GM19324 (cell line): ENCODE measurements around the gene P4HA1.
"Not testable (repeated sequence)": the region's sequence is repeated elsewhere in the genome, so short reads cannot be mapped to it uniquely, and the experiment has no call there.

Experiments used
- ATAC-seq: cut with Tn5 transposase; IDR thresholded peaks from one replicate; pipeline ENCODE4 v1.9.1; 2021; ENCODE audit warnings: mild to moderate bottlenecking, moderate library complexity; ENCODE audit not compliant: unreplicated experiment, low FRiP score

P4HA1 gene

DNA sequence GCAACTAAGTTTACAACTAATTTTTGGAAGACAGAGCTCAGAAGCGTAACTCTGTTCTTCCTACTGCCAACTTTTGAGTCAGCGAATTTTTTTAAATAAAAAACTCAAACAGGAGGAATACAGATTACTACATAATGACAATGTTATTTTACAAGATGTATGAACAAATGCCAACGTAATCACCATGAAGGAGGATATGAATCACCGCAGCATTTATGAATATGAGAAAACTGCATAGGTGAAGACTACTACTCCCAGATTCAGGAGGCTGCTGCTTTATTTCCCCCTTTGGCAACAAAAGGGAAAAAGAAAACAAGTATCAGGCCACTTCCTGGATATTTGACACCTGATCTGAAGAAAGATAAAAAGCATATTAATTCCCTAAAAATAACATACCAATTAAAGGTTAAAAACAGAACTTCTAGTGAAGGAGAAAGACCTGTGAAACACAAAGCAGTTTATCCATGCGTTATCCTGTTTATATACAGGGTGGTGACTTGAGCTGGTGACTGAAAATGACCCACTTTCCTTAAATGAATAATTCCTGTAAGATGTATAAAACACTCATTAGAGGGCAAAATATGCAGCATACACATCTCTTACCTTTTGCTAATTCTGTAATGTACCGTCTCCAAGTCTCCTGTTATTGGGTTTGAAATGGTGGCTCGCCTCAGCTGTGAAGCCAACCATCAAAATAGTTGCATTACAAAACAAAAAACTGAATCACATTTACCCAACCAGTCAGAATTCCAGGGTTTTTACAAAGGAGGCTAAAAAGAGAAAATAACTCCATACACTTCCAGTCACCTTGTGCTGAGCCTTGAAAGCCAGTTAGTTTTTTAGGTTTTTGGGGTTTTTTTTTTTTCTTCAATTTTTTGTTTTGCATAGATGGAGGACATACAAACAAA, 52.0 kb downstream of the P4HA1 start:
- ATAC-seq: no peak

DNA sequence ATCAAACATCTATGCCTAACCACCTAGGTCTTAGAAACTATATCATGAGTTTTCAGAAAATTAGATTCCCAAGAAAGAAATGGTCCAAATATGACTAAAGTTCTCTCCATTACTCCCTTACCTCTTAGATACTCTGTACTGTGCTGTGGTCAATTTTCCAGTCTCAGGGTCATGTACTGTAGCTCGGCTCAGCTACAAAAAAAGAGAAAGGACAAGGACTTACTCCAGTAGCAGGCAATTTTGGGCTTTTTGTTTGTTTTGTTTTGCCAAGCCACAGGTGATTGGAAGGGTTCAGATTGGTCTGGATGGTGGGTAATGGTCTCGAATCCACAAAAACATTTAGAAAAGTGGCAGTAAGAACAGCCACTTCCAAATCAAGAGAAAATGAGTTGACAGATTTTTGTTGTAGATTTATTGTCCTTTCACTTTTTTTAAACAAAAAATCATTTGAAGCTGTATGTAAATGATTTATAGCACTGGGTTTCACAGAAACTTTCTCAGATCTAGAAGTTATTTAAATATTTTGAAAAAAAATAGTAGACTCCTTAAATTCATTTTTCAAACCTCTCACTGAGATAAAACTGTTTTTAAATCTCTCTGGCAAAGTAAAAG, 52.8 kb downstream of the P4HA1 start:
- ATAC-seq: no peak

DNA sequence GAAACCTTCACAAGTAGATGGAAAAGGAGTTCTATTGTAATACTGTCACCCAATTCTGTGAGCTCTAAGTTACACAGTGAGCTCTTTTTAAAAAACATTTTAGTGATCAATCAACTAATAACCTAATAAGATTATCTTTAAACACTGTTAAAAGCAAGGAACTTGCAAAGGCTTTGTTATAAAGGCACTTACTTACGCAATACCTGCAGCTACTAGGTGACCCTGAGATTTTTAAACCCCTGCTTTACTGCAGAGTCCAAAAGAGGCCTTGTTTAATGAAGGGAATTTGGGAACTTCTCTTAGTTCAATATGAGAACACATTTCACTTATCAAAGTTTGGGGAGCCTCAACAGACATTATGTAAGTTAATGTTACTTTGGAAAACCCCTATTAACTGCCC, 53.3 kb downstream of the P4HA1 start:
- ATAC-seq: no peak

DNA sequence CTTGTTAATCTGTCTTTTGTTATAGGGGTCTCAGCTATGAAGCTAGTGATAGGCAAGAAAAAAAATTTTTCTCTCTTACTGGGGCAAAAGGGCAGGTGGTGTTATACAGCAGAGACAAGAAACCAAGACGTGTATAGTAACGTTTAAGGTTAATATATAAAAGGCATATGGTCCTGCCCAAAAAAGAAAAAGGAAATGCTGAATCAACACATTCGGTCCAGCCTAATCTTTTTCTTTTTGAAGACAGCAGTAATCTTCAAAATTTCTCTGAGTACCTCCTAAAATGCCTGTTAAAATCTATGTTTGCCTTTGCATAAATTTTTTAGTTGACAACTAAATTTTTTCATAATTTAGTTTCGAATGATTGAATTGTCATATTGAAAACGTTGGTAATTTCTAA, 54.5 kb downstream of the P4HA1 start:
- ATAC-seq: no peak

DNA sequence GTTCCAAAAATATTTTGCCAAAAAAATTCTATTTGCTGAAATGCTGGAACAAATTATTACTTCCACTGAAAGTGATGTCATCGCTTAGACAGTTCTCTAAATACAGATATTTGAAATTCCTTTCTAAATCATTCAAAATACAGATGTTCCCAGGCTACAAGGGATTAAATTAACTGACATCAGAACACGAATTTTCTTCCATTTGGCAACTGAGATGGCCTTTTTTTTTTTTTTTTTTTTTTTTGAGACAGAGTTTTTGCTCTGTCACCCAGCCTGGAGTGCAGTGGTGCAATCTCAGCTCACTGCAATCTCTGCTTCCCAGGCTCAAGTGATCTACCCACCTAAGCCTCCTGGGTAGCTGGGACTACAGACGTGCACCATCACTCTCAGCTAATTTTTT, 57.0 kb downstream of the P4HA1 start:
- no peak for ATAC-seq

DNA sequence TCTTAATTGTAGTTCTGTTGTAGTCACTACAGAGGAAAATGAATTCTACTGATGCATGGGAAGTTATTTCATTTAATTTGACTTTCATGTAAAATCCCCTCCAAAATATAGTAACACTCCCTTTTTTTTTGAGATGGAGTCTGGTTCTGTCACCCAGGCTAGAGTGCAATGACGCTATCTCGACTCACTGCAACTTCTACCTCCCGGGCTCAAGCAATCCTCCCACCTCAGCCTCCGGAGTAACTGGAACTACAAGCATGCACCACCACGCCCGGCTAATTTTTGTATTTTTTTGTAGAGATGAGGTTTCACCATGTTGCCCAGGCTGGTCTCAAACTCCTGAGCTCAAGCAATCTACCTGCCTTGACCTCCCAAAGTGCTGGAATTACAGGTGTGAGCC, 60.4 kb downstream of the P4HA1 start:
- not testable (repeated sequence) for ATAC-seq

GRCh38 chr10:73032536-73032935, 64.1 kb downstream of the P4HA1 start:
- ATAC-seq: no peak

DNA sequence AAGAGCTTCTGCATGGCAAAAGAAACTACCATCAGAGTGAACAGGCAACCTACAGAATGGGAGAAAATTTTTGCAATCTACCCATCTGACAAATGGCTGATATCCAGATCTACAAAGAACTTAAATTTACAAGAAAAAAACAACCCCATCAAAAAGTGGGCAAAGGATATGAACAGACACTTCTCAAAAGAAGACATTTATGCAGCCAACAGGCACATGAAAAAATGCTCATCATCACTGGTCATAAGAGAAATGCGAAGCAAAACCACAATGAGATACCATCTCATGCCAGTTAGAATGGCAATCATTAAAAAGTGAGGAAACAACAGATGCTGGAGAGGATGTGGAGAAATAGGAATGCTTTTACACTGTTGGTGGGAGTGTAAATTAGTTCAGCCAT, 70.0 kb downstream of the P4HA1 start:
- ATAC-seq: not testable (repeated sequence)

DNA sequence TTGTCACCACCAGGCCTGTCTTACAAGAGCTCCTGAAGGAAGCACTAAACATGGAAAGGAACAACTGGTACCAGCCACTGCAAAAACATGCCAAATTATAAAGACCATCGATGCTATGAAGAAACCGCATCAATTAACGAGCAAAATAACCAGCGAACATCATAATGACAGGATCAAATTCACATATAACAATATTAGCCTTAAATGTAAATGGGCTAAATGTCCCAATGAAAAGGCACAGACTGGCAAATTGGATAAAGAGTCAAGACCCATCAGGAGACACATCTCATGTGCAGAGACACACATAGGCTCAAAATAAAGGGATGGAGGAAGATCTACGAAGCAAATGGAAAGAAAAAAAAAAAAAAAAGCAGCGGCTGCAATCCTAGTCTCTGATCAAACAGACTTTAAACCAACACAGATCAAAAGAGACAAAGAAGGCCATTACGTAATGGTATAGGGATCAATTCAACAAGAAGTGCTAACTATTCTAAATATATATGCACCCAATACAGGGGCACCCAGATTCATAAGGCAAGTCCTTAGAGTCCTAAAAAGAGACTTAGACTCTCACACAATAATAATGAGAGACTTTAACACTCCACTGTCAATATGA, 73.1 kb downstream of the P4HA1 start:
- not testable (repeated sequence) for ATAC-seq

DNA sequence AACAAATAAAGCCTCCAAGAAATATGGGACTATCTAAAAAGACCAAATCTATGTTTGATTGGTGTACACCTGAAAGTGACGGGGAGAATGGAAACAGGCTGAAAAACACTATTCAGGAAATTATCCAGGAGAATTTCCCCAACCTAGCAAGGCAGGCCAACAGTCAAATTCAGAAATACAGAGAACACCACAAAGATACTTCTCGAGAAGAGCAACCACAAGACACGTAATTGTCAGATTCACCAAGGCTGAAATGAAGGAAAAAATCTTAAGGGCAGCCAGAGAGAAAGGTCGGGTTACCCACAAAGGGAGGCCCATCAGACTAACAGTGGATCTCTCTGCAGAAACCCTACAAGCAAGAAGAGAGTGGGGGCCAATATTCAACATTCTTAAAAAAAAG, 73.7 kb downstream of the P4HA1 start:
- not testable (repeated sequence) for ATAC-seq

GRCh38 chr10:73021538-73022164, 75.0 kb downstream of the P4HA1 start:
- not testable (repeated sequence) for ATAC-seq

DNA sequence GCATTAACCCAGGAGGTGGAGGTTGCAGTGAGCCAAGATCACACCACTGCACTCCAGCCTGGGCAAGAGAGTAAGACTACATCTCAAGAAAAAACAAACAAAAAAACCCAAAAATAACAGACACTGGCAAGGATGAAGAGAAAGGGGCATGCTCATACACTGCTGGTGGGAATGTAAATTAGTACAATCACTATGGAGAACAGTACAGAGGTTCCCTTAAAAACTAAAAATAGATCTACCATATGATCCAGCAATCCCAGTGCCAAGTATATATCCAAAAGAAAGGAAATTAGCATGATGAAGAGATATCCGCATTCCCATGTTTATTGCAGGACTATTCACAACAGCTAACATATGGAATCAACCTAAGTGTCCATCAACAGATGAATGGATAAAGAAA, 75.6 kb downstream of the P4HA1 start:
- no peak for ATAC-seq

- ATAC-seq: no peak
Measured at GRCh38 chr10:73019100-73019499, 77.6 kb downstream of the P4HA1 start.

DNA sequence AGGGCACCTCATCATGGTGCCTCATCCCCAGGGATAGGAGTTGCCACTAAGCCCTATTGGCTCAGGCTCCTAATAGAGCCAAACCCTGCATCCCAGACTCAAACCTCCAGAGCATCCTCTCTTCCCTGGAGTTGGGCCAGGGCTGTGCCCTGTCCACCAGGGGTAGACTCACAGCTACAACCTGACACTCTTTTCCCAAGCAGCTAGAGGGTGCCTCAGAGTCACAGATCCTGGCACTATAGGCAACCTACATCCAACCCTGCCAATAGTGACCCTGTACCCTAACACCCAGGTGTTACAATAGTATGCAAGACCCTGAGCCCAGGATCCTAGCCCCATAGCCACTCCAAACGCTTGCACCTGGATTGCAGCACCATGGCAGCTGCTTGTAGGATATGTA, 78.0 kb downstream of the P4HA1 start:
- ATAC-seq: no peak

GRCh38 chr10:73017955-73018480, 78.6 kb downstream of the P4HA1 start:
- ATAC-seq: no peak

GRCh38 chr10:73015779-73016178, 80.9 kb downstream of the P4HA1 start:
- ATAC-seq: no peak

DNA sequence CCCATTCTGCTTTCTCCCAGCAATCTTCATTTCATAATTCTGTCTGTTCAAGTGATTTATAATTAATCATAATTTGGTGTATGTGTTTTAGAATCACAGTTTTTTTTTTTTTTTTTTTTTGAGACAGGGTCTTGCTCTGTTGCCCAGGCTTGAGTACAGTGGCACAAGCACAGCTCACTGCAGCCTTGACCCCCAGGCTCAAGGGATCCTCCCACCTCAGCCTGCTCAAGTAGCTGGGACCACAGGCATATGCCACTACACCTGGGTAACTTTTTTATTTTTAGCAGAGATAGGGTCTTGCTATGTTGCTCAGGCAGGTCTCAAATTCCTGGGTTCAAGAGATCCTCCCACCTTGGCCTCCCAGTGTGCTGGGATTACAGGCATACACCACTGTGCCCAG, 92.8 kb downstream of the P4HA1 start:
- no peak for ATAC-seq

GRCh38 chr10:73000973-73001372, 95.7 kb downstream of the P4HA1 start:
- no peak for ATAC-seq

DNA sequence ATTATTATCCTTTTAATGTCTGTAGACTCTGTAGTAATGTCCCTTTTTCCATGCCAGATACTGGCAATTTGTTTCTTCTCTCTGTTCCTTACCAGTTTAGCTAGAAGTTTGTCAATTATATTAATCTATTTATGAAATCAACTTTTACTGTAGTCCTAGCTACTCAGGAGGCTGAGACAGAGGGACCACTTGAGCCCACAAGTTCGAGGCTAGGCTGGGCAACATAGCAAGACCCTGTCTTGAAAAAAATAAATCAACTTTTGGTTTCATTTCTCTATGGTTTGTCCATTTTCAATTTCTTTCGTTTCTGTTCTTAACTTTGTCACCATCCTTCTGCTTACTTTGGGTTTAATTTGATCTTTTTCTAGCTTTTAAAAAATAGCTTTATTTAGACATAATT, 99.6 kb downstream of the P4HA1 start:
- no peak for ATAC-seq

GRCh38 chr10:72995459-72995858, 101.2 kb downstream of the P4HA1 start:
- not testable (repeated sequence) for ATAC-seq

- ATAC-seq: not testable (repeated sequence)
Measured at GRCh38 chr10:72989771-72990170, 106.9 kb downstream of the P4HA1 start.
